Retinal pigment epithelial cell (primary cell): ENCODE data around the gene MUSK.

Source experiments
- DNase-seq: peaks from one replicate; pipeline ENCODE4 v3.0.0-alpha.2; 2010; ENCODE audit warnings: low read depth
- H3K4me3 ChIP-seq: 2 replicates; pipeline ENCODE4 v1.5.1; 2011; ENCODE audit warnings: mild to moderate bottlenecking, low read length, control low read depth, moderate library complexity
- TF ChIP-seq, protein P1 (sequence below): conservative IDR thresholded peaks from 2 replicates; pipeline ENCODE4 v1.5.1; 2011; ENCODE audit warnings: low read depth, low read length, control low read depth, inconsistent platforms

The MUSK gene

DNA sequence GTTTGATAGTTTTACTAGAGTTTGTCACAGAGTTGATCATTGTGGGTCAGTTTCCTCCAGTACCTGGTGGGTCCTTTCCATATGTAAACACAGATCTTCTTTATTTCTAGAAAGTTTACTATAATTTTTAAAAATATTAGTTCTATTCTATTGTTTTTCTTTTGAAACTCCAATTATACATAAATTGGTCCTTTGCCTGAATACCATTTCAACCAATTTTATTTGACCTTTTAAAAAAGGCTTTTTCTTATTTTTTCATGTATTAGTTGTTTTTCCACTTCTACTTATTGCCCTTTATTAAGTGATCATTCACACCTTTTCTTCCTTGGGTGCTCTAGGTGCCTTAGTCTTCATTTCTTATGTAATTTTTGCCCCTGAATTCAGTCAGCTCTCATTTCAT is 33.0 kb upstream of the MUSK start:
- H3K4me3 ChIP-seq = no peak overlapping the region
- TF ChIP-seq, protein P1, sequence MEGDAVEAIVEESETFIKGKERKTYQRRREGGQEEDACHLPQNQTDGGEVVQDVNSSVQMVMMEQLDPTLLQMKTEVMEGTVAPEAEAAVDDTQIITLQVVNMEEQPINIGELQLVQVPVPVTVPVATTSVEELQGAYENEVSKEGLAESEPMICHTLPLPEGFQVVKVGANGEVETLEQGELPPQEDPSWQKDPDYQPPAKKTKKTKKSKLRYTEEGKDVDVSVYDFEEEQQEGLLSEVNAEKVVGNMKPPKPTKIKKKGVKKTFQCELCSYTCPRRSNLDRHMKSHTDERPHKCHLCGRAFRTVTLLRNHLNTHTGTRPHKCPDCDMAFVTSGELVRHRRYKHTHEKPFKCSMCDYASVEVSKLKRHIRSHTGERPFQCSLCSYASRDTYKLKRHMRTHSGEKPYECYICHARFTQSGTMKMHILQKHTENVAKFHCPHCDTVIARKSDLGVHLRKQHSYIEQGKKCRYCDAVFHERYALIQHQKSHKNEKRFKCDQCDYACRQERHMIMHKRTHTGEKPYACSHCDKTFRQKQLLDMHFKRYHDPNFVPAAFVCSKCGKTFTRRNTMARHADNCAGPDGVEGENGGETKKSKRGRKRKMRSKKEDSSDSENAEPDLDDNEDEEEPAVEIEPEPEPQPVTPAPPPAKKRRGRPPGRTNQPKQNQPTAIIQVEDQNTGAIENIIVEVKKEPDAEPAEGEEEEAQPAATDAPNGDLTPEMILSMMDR = no peak

DNA sequence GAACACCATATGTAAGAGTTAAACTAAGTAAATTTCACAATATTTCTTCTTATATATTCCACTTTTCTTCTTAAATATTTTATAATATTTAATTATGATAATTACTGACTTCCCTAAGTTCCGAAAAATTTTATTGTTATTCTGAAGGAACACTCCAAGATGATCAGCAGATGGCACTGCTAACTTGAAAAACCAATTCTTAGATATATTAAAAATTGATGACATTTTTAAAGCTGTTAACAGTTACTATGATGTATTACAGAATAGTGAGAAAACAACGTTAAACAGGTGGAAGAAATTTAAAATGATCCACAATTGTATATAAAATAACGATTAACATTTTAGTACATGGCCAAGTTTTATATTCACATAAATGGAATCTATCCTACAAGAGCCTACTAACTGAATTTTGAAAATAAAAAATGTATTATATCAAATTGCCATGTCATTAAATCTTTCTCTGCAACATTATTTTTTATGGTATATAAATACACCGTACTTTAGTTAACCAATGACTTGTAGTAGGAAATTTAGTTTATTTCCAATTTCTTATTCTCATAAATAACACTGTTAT is 30.1 kb upstream of the MUSK start:
- no peak for DNase-seq
- TF ChIP-seq, protein P1 = peak; percentile 46
- no peak overlapping the region for H3K4me3 ChIP-seq

More for the DNA sequence above, 33.0 kb upstream of the MUSK start:
- DNase-seq = no peak

DNA sequence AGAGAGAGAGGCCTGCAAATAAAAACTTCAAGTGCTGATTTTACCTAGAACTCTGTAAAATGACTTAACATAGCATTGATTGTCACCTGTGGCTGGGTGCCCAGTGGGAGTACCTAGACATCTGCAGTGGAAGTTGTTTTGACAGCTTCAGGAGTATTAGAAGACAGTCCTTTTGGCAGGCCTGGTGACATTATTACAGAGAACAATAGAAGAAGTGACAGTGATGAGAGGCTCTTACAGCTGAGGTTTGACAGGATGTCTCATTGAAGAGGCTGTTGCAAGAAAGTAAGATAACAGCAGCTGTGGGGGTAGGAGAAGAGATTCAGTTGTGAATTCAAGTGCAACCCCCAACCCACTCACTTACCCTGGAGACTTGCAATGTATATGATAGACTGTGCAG is 27.9 kb upstream of the MUSK start:
- TF ChIP-seq, protein P1 = no peak
- DNase-seq = no peak
- H3K4me3 ChIP-seq = no peak overlapping the region

DNA sequence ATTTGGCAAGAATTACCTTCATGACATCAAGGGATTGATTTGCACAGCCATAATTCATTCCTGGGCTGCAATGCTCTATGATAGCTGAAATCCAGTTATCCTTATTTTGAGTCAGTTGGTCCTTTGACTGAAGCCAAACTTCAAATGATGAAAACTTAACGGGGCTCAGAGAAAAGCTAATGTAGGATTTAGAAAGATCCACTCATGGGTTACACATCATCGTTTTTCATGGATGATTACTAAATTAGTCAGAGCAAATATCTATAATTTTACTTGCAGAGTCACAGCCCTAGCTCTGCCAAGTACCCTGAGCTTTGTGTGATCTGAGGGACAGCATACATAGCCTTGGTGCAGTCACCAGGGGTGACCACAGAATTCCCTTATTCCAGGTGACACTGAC is 27.3 kb upstream of the MUSK start:
- no peak for DNase-seq
- TF ChIP-seq, protein P1 = no peak
- no peak overlapping the region for H3K4me3 ChIP-seq

DNA sequence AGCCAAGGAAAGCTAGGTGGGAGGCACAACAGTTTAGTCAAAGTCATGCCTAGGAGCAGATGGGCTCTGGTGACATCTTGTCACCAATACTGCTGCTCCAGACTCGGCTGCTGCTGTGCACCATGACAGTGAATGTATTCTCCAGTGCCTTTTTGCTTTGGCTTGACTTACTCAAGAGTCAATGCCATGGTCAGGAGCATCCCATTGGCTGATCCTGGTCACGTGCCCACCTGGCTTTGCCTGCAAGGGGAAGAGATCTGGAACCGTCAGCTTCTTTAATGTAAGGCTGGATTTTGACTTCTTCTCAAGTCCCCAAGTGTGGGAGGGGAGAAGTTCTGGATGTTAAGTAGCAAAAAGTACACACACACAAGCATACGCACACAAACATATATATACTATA is 19.9 kb upstream of the MUSK start:
- DNase-seq = no peak
- TF ChIP-seq, protein P1 = no peak
- no peak overlapping the region for H3K4me3 ChIP-seq

DNA sequence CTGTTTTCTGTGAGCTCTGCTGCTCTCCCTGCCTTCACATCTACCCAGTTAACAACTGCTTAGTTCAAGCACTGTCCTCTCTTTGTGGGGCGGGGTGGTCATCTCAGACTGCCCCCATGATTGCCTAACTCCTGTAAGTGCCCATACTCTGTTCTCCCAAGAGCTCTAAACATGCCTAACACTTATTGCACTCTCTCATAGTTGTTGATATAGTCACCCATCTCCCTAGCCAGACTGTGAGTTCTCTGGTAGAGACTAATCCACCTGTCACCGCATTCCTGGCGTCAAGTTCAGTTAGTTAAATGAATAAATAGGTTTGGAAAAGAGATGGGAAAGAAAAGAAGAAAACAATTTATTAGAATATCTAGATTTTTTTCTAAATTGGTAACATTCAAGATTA is 18.3 kb upstream of the MUSK start:
- no peak overlapping the region for H3K4me3 ChIP-seq
- DNase-seq = peak; percentile 85
- TF ChIP-seq, protein P1 = no peak

DNA sequence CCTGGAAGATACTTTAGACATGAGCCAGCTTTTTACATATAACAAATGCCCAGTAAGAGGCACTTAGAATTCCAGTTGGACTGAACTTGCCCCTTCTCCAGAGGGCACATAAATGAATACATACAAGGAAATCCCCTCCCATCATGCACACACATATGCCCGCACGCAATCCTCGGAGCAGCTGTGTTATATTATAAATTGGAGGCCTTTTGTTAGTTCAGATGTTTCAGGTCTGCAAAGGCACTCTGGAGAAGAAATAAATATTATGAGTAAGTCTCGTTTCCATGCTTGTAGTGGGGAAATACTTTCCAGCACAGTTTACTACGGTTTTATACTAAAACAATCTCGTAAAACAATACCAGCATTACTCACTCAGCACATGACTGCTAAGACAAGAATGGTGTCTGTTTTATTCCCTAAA is 17.6 kb upstream of the MUSK start:
- TF ChIP-seq, protein P1 = no peak
- no peak overlapping the region for H3K4me3 ChIP-seq
- DNase-seq = peak; percentile 50
